Measurements from ENCODE around the gene DOCK4.

DNA sequence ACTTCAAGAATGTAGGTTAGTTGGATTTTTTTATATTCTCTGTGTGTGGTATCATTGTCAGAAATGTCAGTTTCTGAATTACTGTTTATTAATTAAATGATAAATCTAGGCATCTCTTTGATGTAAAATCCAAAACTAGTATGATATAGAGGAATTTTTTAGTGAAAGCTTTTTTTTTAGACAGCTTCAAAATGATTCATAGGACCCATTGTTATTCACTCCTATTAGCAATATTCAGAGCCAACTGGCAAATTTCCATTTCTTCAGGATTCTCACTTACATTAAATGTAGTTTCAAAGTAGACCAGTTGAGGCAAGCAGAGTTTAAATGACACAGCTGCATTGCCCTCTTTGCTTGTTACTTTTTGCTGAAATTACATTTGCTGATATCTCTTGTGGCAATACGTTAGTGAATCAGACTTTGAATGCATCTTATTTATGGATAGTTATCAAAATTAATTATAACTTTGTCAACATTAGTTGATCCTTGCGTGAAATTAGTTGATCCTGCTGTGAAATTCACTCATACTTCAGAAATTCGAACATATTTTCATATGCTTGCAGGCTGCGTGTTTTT, 20.6 kb upstream of the DOCK4 start:
- TF ChIP-seq POLR2A (IDR thresholded peaks at IDR 0.05) (no peak), CTCF (IDR thresholded peaks at IDR 0.05) (no peak)
